NCI-H1092 treated with DMSO at 0.1 percent for 48 hours (cell line): ENCODE measurements around the gene CBX4.

Source experiments
- DNase-seq: peaks from one replicate; lab custom pipeline; 2025; lab: John Stamatoyannopoulos, UW

Gene CBX4

GRCh38 chr17:79811868-79812352 lies 27.3 kb downstream of the CBX4 start:
- DNase-seq = peak; percentile 76

DNA sequence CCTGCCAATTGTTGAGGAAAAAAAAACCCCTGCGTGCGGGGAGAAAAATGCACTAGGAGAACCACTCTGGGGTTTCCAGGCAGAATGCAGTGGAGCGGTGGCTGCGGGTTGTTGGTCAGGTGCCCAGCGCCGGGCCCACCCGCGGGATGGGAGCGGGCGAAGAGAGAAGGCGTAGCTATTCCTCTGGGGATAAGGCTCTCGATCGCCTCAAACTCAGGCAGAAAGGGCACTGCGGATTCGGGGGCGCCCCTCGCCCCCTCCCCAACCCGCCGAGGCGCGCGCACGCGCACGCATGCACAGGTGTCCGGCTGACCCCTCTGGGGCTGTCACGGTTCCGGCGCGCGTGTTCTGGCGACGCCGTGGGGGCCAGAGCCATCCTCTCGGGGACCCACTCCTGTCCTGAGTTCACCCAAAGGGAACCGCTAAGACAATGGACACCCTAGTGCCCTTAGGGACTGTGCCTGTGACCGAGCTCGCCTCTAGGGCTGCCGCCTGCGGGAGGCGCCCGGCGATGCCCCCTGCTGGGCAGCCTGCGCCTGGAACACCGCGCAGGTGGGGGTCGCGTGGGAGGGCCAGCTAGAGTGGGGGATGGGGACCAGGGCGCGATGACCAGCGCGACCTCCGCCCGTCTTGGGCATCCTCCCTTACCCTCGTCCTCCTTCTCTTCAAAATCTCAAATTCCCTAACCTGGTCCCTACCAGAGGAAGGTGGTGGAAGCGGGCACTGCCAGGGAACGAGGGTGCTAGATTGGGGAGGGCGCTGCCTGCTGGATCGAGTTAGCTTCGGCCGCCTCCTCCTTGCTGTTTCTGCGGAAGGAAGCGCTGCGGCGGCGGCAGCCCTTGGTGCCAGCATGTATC lies 28.0 kb downstream of the CBX4 start:
- DNase-seq = peak; percentile 88

DNA sequence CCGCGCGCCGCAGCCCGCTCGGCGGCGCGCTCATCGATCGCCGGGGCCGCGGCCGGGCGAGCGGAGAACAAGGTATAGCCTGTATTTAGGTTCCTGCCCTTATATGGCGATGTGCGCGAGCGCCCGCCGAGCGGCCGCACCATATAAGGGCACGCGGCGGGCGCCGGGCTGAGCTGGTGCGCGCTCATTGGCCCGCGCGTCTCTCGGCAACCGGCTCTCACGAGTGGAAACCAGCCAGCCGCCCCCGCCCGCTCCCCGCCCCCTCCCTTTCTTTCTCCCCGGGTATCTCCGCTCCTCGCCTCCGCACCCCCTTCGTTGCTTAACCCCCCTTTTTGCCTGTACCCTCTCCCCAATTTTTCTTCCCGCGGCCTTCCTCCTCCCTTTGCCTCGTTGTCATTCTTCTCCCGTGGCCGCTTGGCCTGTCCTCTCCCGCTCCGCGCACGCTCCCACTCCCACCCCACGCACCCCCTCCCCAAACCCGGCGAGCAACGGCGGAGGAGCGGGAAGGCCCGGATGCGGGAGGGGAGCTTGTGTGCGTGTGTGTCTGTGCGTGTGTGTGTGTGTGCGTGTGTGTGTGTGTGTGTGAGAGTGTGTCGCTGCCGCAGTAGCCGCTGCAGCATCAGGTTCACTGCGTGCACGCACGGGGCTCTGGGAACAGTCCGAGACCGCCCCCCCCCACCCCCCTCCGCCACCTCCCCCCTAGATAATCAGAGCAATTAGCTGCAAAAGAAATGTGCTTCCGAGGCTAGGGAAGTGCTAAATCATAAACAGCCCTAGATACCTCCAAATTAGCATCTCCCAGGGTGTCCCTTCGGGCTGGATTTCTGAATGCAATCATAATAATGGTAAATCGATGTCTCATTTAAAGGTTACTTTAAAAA lies 28.9 kb downstream of the CBX4 start:
- peak; percentile 92 for DNase-seq

DNA sequence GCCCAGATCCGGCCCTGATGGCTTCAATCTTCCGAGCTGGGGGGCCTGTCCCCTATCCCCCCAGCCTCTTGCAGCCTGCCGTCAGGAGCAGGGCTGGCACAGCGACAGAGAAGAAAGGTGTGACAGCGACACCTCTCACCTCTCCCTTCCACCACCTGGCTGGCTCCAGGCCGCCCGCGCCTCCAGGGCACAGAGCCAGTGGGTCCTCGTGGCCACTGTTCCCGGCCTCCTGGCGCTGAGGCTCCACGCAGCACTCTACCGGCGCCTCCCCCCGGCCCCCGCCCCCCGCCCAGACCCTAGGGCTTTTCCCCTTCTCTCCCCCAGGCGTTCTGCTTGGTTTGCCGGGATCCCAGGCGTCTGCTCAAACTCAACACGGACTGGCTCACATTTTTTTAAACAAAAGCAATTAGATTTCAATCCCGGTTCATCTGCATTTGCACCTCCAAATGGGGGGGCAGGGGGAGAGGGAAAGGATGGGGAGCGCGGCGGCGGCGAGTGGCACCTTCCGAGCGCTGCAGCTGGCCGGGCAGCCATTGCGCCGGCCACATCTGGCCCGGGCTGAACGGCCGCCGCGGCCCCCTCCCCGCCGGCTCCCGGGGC lies 29.6 kb downstream of the CBX4 start:
- DNase-seq = peak; percentile 69

DNA sequence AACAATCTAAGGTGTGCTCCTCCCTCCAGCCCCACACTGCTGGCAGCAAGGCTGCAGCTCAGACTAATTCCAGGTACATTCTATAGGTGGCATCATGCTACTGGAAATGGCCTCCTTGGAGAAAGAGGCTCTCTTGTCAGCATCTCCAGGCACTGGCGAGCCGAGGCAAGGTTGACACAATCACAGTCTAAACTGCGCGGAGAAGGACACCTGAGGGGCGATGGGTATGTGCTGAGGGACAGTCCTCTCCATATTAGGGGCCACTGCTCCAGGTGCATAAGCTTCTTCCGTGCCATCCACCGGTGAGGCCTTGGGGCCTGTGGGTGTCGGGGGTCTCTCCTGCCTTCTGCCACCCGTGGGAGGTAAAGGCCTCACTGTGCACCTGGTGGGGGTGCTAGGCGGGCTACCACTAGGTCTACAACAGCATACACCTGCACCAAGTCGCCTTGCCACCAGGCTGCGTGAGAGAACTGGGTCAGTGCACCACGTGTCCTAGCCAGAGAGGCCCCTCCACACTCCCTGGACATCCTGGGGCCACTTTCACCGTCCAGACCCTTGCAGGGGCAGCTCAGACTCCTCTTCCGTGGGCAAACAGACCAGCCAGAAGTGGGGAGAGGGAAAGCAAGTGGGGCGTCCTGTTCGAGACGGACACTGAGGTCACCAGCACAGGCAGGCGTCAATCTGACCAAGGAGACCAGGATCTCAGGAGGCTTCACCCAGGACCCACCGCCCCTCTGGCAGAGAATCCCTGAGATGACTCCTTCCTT lies 30.3 kb downstream of the CBX4 start:
- DNase-seq = peak; percentile 81

DNA sequence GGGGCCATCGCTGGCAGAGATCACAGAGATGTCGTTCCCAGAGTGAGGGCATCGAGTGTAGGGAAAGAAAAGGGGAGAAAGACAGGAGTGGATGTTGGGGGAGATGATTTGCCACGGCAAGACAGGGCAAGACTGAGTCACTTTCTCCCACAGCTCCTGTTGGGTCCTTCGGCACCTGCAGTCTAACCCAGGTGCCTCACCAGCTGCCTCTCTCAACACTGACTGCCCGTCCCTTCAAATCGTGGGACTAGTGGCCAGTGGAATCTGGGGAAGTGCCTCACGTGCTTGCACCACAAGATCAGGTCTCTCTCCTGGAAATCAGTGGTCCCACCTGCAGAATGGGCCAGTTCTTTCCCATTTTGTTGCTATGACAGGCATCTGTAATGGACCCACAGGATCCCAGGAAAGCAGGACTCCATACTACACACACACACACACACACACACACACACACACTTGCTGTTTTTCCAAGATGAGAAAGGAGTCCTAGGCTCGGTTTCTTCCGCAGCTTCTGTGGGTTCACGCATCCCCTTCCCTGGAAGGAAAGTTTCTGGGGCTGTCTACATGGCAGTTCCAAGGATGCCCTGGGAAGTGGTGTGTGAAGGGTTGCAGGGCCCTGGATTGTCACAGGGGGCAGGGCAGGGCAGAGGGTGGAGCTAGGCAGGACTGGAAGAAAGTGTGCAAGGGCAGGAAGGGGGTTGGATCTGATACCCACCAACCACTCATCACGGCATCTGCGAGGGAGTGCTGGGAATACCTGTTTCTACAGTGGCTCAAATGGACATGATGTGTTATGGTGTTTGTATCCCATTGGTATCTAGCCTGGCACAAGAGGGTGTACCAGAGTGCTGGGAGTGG lies 32.1 kb downstream of the CBX4 start:
- no peak for DNase-seq

DNA sequence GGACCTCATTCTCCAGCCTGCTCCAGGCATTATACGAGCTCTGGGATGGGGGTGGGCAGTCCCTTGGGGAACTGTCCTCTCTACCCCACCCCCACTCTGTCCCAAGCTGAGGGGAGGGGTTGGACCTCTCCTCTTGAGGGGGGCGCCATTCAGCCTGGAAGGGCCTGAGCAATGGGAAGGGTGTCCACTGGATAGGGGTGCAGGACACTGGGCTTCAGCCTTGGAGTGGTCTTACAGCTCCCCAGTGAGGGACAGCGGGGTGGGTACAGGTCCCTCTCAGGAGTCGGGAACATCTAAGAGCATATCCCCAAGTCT lies 32.8 kb downstream of the CBX4 start:
- DNase-seq = no peak

- DNase-seq = no peak
These were observed 34.2 kb downstream of the CBX4 start for GRCh38 chr17:79804856-79805696.

DNA sequence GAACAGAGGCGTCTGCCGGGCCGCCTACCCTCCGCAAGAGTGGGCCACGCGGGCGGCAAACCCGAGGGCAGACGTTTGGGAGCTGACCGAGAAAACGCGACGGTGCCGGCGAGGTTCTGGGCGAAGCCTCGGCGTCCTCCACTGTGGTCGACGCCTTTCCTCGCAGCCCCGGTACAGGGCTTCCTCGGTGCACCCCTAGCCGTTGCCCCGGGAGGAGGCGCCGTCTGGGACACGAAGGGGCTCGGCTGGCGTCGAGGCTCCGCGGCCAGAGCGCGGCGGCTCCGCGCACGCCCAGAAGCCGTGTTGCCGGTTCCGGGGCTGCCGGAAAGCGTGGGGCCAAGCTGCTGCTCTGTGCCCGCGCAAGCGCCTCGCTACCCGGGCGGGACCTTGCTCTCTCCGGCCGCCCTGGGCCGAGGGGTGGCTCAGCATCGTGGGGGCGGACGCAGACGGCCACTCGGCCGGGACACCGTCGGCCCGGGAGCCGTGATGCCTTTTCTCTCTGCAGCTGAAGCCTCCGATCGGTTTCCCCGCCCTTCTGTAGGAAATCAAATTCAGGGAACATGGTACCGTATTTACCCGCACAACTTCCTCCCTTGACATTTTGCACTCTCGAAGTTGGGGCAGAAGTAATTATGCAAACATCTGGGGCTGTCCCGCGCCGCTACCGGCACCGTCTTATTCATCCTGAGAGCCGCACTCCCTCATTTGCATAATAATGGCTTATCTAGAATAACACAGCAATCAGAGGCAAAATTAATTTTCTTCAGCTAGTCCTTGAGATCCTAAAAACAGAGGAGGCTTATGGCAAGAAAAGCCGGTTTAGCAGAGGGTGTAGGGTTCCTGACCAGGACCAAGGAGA lies 35.0 kb downstream of the CBX4 start:
- peak; percentile 37 for DNase-seq

GRCh38 chr17:79803421-79803996 lies 35.7 kb downstream of the CBX4 start:
- no peak for DNase-seq

- no peak for DNase-seq
These were observed 36.4 kb downstream of the CBX4 start for GRCh38 chr17:79802736-79803420.

DNA sequence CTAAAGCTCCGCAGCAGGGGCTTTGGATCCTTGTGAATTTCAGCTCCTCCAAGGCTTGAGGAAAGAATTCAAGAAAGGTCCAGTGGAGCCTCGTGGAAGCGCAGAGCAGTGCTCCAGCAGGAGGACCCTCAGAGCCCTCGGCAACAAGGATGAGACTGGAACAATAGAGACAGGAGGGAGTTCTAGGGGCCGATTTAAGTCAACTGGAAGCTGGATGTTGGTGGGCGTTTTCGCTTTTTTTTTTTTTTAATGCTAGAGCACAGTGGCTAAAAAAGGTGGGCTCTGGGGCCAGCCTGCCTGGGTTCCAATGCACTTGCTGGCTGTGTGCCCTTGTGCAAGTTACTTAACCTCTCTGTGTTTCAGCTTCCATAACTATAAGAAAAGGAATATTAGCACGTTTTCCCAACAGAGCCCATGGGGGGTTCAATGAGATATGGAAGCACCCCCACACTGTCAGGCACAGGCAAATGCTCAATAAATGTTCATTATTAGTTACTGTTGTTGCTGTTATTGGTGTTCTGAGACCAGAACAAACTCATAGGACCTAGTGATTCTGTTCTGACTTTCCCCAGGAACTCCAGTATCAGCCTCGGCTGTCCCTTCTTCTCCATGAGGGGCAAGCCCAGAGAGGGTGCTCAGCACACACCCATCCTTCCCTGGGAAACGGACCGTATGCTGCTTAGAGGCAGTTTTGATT lies 37.1 kb downstream of the CBX4 start:
- DNase-seq = no peak

GRCh38 chr17:79801156-79802038 lies 37.8 kb downstream of the CBX4 start:
- DNase-seq = no peak

GRCh38 chr17:79800325-79801155 lies 38.7 kb downstream of the CBX4 start:
- DNase-seq = peak; percentile 44

DNA sequence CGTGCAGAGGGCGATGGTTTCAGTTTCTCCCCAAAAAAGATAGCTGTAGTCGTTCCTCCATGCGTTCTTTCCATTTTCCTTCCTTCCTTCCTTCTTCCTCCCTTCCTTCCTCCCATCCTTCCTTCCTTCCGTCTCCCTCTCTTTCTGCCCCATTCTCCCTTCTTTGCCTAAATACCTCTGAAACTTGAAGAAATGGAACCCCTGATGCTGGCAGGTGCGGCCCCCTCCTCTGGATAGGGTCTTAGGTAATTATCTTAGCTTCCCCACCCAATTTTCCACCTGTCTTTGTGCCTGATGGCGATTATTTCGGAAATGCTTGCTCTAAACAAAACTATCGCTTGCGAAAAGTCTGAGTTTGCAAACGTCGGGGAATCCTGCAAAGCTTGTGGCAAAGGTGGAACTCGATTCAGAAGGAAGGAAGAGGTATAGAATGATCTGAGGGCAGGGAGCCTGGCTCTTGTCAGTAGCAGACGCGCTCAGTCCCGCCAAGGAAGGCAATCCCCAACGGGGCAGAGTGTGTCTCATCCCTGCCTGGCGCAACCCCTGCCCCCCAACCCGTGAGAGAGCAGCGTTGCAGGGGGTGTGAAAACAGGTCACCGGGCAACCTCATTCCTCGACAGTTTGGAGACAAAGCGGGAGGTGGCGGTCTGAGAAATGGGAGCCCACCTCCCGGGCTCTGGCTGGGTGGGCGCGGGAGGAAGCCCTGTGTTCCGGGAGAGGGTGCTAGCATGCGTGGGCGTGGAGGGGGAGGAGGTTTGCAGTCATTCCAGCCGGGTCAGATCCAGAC lies 39.5 kb downstream of the CBX4 start:
- DNase-seq = no peak
